HG02678 (cell line): ENCODE measurements around the gene TRIM24.

ENCODE experiments used
- ATAC-seq: cut with Tn5 transposase; IDR thresholded peaks from one replicate; pipeline ENCODE4 v1.9.1; 2021; ENCODE audit warnings: mild to moderate bottlenecking, moderate library complexity; ENCODE audit not compliant: unreplicated experiment

TRIM24 gene

DNA sequence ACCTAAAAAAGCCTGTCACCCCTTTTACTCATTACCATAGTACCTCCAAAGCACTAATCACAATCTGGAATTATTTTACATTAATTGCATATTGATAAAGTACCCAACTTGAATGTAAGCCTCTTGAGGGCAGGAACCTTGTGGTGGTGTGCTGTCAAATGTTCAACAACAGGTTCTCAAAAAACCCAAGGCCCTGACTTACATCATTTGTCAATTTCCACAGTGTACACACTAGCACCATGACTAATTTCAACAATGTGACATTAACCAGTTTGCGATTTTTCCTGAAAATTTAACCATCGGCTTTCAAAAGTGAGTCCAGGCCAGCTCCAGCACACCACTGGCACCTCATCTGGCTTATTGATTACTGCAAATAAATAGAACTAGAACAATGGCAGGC lies 153.6 kb downstream of the TRIM24 start:
- no peak for ATAC-seq

DNA sequence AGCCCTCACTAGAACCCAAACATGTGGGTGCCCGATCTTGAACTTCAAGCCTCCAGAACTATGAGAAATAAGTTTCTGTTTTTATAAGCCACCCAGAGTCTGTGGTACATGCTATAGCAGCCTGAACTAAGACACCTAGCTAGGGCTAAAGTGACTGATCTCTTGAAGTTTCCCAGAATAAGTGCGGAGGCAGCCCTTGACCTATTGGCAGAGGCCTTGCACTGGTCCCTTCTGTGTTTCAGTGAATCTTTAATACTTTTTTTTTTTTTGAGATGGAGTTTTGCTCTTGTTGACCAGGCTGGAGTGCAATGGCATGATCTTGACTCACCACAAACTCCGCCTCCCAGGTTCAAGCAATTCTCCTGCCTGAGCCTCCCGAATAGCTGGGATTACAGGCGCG lies 156.0 kb downstream of the TRIM24 start:
- no peak for ATAC-seq

DNA sequence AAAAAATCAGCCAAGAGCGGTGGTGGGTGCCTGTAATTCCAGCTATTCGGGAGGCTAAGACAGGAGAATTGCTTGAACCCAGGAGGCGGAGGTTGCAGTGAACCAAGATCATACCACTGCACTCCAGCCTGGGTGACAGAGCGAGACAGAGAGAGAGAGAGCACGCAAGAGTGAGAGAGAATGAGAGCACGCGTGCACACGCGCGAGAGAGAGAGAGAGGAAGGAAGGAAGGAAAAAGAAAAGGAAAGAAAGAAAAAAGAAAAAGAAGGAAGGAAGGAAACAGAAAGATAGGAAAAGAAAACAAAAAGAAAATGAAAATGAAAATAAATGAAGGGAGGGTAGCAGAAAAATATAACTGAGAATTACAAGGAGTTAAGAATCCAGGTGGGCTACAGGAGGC lies 158.4 kb downstream of the TRIM24 start:
- ATAC-seq, result no peak

DNA sequence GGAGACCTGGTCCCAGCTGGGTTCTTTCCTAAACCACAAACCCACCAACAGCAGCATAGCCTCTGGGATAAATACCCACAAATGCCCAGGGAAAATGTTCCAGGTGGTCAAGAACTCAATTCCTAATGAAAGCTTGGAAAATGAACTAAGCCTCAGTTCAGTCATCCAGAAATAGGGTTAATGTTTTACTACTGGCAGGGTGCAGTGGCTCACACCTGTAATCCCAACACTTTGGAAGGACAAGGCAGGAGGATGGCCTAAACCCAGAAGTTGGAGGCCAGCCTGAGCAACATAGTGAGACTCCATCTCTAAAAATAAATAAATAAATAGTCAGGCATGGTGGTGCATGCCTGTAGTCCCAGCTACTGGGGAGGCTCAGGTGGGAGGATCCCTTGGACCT lies 158.9 kb downstream of the TRIM24 start:
- no peak for ATAC-seq

DNA sequence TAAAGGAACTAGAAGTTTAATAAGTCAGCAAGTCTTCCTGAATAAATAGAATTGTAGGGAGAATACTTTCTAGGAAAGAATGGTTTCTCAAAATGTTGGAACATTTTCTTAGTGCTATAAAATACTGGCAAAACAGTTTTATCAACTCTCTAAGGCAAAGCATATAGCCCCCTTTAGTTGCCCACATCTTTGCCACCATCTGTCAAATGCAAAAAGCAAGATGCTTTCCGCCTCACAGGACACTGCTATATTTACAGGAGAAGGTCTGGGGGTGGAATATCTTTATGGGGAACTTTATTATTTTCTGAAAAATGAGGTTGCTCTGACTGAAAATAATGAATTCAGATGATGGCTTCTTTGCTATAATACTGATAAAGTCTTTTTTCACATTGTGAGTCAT lies 162.8 kb downstream of the TRIM24 start:
- no peak for ATAC-seq

DNA sequence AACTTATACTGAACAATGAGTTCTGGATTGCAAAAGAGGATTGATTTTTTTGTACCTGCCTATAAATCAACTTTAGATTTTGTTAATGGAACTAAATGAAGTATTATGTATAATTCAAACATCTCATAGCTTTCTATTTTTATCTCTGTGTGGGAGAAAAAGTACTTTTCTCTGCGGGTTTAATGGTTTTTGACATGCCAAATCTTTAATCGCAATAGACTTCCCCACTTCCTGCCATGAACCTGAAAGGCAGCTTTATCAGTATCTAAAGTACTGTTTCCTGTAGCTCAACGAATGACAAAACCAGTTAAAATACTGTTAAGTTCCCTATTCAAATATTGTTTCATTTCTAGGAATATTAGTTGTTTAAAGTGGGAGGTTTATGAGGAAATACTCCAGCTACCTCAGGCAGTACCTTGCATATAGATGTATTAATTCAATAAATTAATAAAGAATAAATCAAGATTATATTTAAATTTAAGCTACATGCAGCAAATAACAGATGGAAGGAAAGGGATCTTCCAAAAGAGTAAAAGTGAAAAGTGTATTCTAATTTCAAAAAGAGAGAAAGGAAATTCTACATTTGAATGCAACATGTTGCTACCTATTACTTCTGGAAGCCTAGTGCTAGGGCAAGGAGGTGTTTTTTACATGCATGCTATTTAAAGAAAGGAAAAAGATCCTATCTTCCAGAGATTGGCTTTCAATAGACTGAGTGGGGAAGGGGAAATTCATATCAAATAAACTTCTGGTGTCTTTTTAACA lies 165.2 kb downstream of the TRIM24 start:
- no peak for ATAC-seq

DNA sequence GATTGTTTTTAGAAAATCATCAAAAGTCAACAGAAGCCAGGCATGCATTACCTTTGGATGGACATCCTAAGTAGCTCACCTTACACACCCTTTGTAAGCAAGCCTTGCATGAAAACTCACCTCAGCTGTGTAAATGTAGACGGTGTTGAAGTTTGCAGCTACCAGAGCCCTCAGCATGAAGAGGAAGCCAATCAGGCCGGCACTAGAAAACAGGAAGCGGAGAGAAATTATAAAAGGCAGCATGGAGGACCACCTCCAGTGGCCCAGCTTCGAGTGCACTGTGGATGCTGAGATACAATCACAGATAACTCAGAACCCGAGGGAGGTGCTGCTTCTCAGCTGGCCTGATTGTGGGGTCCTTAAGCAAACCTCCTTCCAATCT lies 165.8 kb downstream of the TRIM24 start:
- ATAC-seq, result no peak

DNA sequence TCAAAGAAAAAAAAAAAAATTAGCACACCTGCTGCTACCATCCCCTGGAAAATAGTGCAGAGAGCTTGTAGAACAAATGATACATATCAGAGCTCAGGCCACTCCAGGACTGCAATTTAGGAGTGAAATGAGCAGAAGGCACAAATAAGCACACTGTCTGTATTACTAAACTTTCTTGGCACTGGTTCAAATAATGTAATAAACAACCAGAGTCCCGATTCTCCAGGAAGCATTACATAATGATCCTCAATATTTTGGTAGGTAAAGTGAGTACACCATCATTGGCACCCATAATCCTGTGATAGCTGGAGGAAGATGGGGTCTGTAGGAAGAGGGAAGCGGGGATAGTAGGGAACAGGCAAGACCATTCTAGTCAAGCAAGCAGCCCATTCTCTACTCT lies 166.8 kb downstream of the TRIM24 start:
- ATAC-seq, result no peak

DNA sequence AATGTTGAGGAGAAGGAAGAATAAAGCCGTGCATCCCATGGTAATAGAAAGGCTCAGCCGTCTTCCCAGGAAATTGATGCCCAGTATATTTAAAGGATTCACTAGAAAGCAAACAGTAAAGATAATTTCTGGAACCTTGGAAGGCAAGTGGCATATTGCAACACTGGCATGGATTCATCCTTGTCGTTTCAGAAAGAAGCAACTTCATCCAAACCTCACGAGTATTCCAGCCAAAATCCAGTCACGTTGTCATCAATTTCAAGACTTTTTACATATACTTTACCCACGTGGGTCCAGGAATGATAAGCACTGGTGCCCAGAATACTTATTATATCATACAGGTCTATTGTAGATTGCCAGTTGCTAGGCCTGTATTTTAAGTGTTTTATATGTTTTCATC lies 167.3 kb downstream of the TRIM24 start:
- ATAC-seq, result no peak

DNA sequence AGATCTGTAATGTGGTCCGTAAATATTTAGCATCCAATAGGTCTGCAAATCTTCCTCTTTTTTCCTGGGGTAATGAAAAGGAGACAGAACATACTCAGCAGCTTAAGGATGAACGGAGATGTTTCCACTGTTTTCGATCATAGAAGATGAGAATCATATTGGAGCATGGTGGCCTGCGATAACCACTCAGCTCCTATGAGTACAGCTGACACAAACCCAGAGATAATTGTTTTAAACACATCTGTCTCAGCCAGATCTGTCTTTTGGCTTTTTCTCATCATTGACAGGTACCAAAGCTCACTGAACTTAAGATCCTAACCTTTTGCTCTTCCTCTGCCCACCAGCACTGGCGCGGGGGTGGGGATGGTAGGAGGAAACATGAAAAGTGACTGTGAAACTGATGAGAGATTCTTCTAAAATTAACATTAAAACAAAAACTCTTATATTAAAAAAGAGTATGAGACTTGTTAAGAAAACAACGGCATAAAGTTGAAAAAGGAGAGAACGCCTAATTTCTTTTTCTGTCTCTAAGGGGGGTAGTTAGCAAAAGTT lies 170.1 kb downstream of the TRIM24 start:
- no peak for ATAC-seq

DNA sequence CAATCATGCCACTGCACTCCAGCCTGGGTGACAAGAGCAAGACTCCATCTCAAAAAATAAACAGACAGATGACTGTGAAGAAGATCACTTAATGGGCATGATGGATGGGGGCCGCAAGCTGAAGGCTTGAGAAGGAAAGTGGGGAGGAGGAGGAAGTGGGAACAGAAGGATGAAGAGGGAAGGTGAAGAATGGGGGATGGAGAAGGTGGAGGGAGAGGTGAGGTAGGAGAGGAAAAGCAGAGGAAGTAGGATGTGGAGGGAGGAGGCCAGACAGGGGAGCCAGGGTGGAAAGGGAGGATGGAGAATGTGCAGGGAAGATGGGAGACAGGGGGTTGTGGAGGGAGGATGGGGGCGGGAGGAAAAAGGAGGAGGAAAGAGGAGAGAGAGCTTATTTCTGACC lies 172.3 kb downstream of the TRIM24 start:
- no peak for ATAC-seq

DNA sequence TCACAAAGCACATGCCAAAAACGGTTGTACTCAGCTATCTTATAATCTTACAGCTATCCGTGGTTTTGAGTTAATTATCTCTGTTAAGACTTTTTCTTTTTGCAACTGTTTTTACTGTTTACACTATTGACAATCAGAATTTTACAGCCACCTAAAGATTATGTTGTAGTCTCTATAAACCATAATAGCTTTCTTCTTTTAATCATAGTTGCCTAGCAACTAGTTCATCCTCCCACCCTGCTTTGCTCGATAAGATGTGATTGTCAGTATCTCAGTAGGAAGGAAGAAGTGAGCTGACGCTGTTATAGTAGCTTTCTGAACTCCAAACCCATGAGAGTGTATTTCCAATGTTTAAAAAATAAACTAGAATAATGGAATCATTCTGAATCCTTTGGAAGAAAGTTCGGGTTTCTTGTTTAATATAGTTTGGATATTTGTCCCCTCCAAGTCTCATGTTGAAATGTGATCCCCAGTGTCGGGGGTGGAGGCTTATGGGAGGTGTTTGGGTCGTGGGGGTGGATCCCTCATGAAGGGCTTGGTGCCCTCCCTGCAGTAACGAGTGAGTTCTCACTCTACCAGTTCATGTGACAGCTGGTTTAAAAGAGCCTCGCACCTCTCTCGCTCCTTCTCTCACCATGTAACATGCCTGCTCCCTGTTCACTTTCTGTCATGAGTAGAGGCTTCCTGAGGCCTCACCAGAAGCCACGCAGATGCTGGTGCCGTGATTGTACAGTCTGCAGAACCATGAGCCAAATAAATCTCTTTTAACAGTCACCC lies 173.0 kb downstream of the TRIM24 start:
- ATAC-seq, result no peak
